ENCODE results near the gene NEGR1.

DNA sequence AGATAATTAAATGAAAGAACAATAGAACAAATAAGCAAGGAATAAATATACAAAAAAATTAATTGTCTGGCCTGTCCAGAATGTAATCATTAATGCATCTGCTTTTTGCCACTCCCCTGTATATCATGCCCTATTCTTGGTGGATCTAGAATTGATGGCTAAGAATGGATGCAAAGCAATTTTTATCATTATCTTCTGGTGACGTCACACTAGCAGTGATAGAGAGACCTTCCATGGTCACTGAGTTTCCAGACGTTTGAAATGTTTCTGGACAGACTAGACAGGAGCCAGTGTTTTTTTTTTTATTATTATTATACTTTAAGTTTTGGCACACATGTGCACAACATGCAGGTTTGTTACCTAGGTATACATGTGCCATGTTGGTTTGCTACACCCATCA lies 563.0 kb downstream of the NEGR1 start:
- TF ChIP-seq HCFC1 (IDR thresholded peaks at IDR 0.05; ENCODE audit: low read depth, low read length) = no peak
- no peak for TF ChIP-seq CXXC5 (CRISPR knock-in tag; IDR thresholded peaks at IDR 0.05)
- no peak for TF ChIP-seq SIN3A (IDR thresholded peaks at IDR 0.05; ENCODE audit: borderline replicate concordance in 2 of 2, control insufficient read depth in 1 of 2, low read depth in 2 of 2, low read length in 2 of 2)
